ENCODE data around the gene RAB40C. TPM values are rescaled to one million over a fixed set of nuclear protein-coding genes. Genes with fewer than 3 reads are reported as not detected.
A peak's percentile ranks its signal among the peaks of the same experiment; 100 is the strongest.

RAB40C gene
- total and polyA plus RNA-seq, 9 of the 15 experiments (the other 6 are each of a cell fraction or from before 2014, with no cell fraction given), result 0.17 to 23.4 (median 8.7) TPM

DNA sequence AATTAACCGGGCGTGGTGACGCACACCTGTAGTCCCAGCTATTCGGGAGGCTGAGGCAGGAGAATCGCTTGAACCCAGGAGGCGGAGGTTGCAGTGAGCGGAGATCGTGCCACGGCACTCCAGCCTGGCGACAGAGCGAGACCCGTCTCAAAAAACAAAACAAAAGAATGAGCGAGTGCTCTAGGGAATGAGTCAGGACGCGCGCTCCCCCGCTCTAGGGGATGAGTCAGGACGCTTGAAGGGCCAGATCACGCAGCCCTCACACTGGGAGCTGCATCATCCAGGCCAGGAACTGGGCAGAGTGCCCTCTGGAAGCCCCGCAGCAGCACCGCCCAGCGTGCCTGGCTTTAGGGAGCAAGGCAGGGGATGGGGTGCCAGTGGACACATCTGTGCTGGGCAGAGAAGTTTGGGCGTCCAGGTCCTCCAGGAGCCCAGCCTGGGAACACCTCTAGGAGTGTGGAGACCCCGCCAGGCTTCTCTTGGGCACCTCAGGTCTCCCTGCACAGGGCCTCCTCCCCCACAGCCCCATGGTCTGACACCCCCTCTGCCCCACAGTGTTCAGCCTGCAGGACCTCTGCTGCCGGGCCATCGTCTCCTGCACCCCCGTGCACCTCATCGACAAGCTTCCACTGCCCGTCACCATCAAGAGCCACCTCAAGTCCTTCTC lies 37.1 kb downstream of the RAB40C start (continued):
- TF ChIP-seq SETDB1 (IDR thresholded peaks at IDR 0.05; ENCODE audit: low read length), result no peak
- TF ChIP-seq TRIM28 (IDR thresholded peaks at IDR 0.05), result no peak
- no peak for TF ChIP-seq ZNF124 (CRISPR knock-in tag; IDR thresholded peaks at IDR 0.05)
- TF ChIP-seq KHSRP (IDR thresholded peaks at IDR 0.05), result no peak
- TF ChIP-seq PHF20 (IDR thresholded peaks at IDR 0.05; ENCODE audit: partially characterized antibody), result no peak
- no peak for TF ChIP-seq POLR2AphosphoS2 (IDR thresholded peaks at IDR 0.05; ENCODE audit: low read length)
- TF ChIP-seq ZNF778 (CRISPR knock-in tag; IDR thresholded peaks at IDR 0.05), result no peak
- TF ChIP-seq, protein P1, sequence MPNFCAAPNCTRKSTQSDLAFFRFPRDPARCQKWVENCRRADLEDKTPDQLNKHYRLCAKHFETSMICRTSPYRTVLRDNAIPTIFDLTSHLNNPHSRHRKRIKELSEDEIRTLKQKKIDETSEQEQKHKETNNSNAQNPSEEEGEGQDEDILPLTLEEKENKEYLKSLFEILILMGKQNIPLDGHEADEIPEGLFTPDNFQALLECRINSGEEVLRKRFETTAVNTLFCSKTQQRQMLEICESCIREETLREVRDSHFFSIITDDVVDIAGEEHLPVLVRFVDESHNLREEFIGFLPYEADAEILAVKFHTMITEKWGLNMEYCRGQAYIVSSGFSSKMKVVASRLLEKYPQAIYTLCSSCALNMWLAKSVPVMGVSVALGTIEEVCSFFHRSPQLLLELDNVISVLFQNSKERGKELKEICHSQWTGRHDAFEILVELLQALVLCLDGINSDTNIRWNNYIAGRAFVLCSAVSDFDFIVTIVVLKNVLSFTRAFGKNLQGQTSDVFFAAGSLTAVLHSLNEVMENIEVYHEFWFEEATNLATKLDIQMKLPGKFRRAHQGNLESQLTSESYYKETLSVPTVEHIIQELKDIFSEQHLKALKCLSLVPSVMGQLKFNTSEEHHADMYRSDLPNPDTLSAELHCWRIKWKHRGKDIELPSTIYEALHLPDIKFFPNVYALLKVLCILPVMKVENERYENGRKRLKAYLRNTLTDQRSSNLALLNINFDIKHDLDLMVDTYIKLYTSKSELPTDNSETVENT (CRISPR knock-in tag; IDR thresholded peaks at IDR 0.05), result no peak
- peak; percentile 47; the same call in 1 of the 2 replicates for TF ChIP-seq MYNN (IDR thresholded peaks at IDR 0.05)
- no peak for TF ChIP-seq MYNN (CRISPR knock-in tag; IDR thresholded peaks at IDR 0.05)
